ENCODE results near the gene ARHGAP40. TPM values are rescaled to one million over a fixed set of nuclear protein-coding genes. Genes with fewer than 3 reads are reported as not detected.

ARHGAP40 gene
- polyA plus RNA-seq, 2 donors, result 27.9 to 53.3 TPM

GRCh38 chr20:38628580-38629470 lies 27.2 kb downstream of the ARHGAP40 start:
- 77 to 83% methylated on average over 9 of the region's 9 CpGs for WGBS, 2 donors
- Histone ChIP-seq H3K27ac (ENCODE audit: low read depth in 2 of 2, low read length in 1 of 2) (no peak overlapping the region), H3K4me1 (ENCODE audit: control insufficient read depth in 2 of 2, insufficient read depth in 2 of 2, low read length in 1 of 2) (no peaks in the 10 kb centered on the region), H3K36me3 (ENCODE audit: control insufficient read depth in 2 of 2, insufficient read depth in 2 of 2, low read length in 1 of 2) (peaks cover 0 to 7% of the 10 kb centered on the region in 2 donors), H3K4me3 (ENCODE audit: low read depth in 1 of 2, low read length in 2 of 2) (no peak overlapping the region), H3K9me3 (ENCODE audit: control insufficient read depth in 2 of 2, insufficient read depth in 1 of 2, low read depth in 1 of 2, low read length in 1 of 2) (peaks cover 0 to 8% of the 10 kb centered on the region in 2 donors), H3K27me3 (ENCODE audit: control insufficient read depth in 1 of 2, insufficient read depth in 2 of 2, low read length in 2 of 2) (no peaks in the 10 kb centered on the region)

GRCh38 chr20:38629979-38630378 lies 28.4 kb downstream of the ARHGAP40 start:
- Histone ChIP-seq H3K27me3 (ENCODE audit: control insufficient read depth in 1 of 2, insufficient read depth in 2 of 2, low read length in 2 of 2) (no peaks in the 10 kb centered on the region), H3K4me1 (ENCODE audit: control insufficient read depth in 2 of 2, insufficient read depth in 2 of 2, low read length in 1 of 2) (no peaks in the 10 kb centered on the region), H3K9me3 (ENCODE audit: control insufficient read depth in 2 of 2, insufficient read depth in 1 of 2, low read depth in 1 of 2, low read length in 1 of 2) (peaks cover 0 to 5% of the 10 kb centered on the region in 2 donors), H3K27ac (ENCODE audit: low read depth in 2 of 2, low read length in 1 of 2) (no peak overlapping the region), H3K4me3 (ENCODE audit: low read depth in 1 of 2, low read length in 2 of 2) (no peak overlapping the region), H3K36me3 (ENCODE audit: control insufficient read depth in 2 of 2, insufficient read depth in 2 of 2, low read length in 1 of 2) (peaks cover 0 to 7% of the 10 kb centered on the region in 2 donors)
- WGBS, 2 donors, result 69 to 91% methylated on average over 1 of the region's 1 CpG

- Histone ChIP-seq H3K27me3 (ENCODE audit: control insufficient read depth in 1 of 2, insufficient read depth in 2 of 2, low read length in 2 of 2) (no peaks in the 10 kb centered on the region), H3K9me3 (ENCODE audit: control insufficient read depth in 2 of 2, insufficient read depth in 1 of 2, low read depth in 1 of 2, low read length in 1 of 2) (peaks cover 0 to 5% of the 10 kb centered on the region in 2 donors), H3K4me1 (ENCODE audit: control insufficient read depth in 2 of 2, insufficient read depth in 2 of 2, low read length in 1 of 2) (no peaks in the 10 kb centered on the region), H3K4me3 (ENCODE audit: low read depth in 1 of 2, low read length in 2 of 2) (no peak overlapping the region), H3K27ac (ENCODE audit: low read depth in 2 of 2, low read length in 1 of 2) (no peak overlapping the region), H3K36me3 (ENCODE audit: control insufficient read depth in 2 of 2, insufficient read depth in 2 of 2, low read length in 1 of 2) (peaks cover 0 to 7% of the 10 kb centered on the region in 2 donors)
- WGBS, 2 donors, result 71 to 80% methylated on average over 6 of the region's 6 CpGs
These were observed 29.1 kb downstream of the ARHGAP40 start for GRCh38 chr20:38630727-38631126.

GRCh38 chr20:38631155-38632022 lies 29.8 kb downstream of the ARHGAP40 start:
- Histone ChIP-seq H3K4me1 (ENCODE audit: control insufficient read depth in 2 of 2, insufficient read depth in 2 of 2, low read length in 1 of 2) (no peaks in the 10 kb centered on the region), H3K9me3 (ENCODE audit: control insufficient read depth in 2 of 2, insufficient read depth in 1 of 2, low read depth in 1 of 2, low read length in 1 of 2) (peaks cover 0 to 5% of the 10 kb centered on the region in 2 donors), H3K36me3 (ENCODE audit: control insufficient read depth in 2 of 2, insufficient read depth in 2 of 2, low read length in 1 of 2) (peaks cover 0 to 7% of the 10 kb centered on the region in 2 donors), H3K27ac (ENCODE audit: low read depth in 2 of 2, low read length in 1 of 2) (no peak overlapping the region), H3K4me3 (ENCODE audit: low read depth in 1 of 2, low read length in 2 of 2) (no peak overlapping the region), H3K27me3 (ENCODE audit: control insufficient read depth in 1 of 2, insufficient read depth in 2 of 2, low read length in 2 of 2) (no peaks in the 10 kb centered on the region)
- 55 to 62% methylated on average over 5 of the region's 5 CpGs for WGBS, 2 donors

- WGBS, 2 donors, result 34 to 39% methylated on average over 13 of the region's 13 CpGs
These were observed 32.0 kb downstream of the ARHGAP40 start for GRCh38 chr20:38633577-38634093.

GRCh38 chr20:38635721-38636288 lies 34.2 kb downstream of the ARHGAP40 start:
- 48 to 55% methylated on average over 3 of the region's 3 CpGs for WGBS, 2 donors
- H3K4me3 ChIP-seq (ENCODE audit: low read depth in 1 of 2, low read length in 2 of 2), result no peak overlapping the region
- no peaks in the 10 kb centered on the region for H3K36me3 ChIP-seq (ENCODE audit: control insufficient read depth in 2 of 2, insufficient read depth in 2 of 2, low read length in 1 of 2)
- no peak overlapping the region for H3K27ac ChIP-seq (ENCODE audit: low read depth in 2 of 2, low read length in 1 of 2)
- no peaks in the 10 kb centered on the region for H3K4me1 ChIP-seq (ENCODE audit: control insufficient read depth in 2 of 2, insufficient read depth in 2 of 2, low read length in 1 of 2)
- no peaks in the 10 kb centered on the region for H3K9me3 ChIP-seq (ENCODE audit: control insufficient read depth in 2 of 2, insufficient read depth in 1 of 2, low read depth in 1 of 2, low read length in 1 of 2)
- H3K27me3 ChIP-seq (ENCODE audit: control insufficient read depth in 1 of 2, insufficient read depth in 2 of 2, low read length in 2 of 2), result no peaks in the 10 kb centered on the region

More at GRCh38 chr20:38633577-38634093, 32.0 kb downstream of the ARHGAP40 start:
- Histone ChIP-seq H3K27ac (ENCODE audit: low read depth in 2 of 2, low read length in 1 of 2) (no peak overlapping the region), H3K27me3 (ENCODE audit: control insufficient read depth in 1 of 2, insufficient read depth in 2 of 2, low read length in 2 of 2) (no peaks in the 10 kb centered on the region), H3K4me1 (ENCODE audit: control insufficient read depth in 2 of 2, insufficient read depth in 2 of 2, low read length in 1 of 2) (no peaks in the 10 kb centered on the region), H3K9me3 (ENCODE audit: control insufficient read depth in 2 of 2, insufficient read depth in 1 of 2, low read depth in 1 of 2, low read length in 1 of 2) (no peaks in the 10 kb centered on the region), H3K36me3 (ENCODE audit: control insufficient read depth in 2 of 2, insufficient read depth in 2 of 2, low read length in 1 of 2) (peaks cover 0 to 3% of the 10 kb centered on the region in 2 donors), H3K4me3 (ENCODE audit: low read depth in 1 of 2, low read length in 2 of 2) (no peak overlapping the region)

GRCh38 chr20:38640521-38640920 lies 38.9 kb downstream of the ARHGAP40 start:
- Histone ChIP-seq H3K4me3 (ENCODE audit: low read depth in 1 of 2, low read length in 2 of 2) (no peak overlapping the region), H3K27me3 (ENCODE audit: control insufficient read depth in 1 of 2, insufficient read depth in 2 of 2, low read length in 2 of 2) (peaks cover 0 to 4% of the 10 kb centered on the region in 2 donors), H3K9me3 (ENCODE audit: control insufficient read depth in 2 of 2, insufficient read depth in 1 of 2, low read depth in 1 of 2, low read length in 1 of 2) (no peaks in the 10 kb centered on the region), H3K36me3 (ENCODE audit: control insufficient read depth in 2 of 2, insufficient read depth in 2 of 2, low read length in 1 of 2) (no peaks in the 10 kb centered on the region), H3K4me1 (ENCODE audit: control insufficient read depth in 2 of 2, insufficient read depth in 2 of 2, low read length in 1 of 2) (no peaks in the 10 kb centered on the region), H3K27ac (ENCODE audit: low read depth in 2 of 2, low read length in 1 of 2) (no peak overlapping the region)
- WGBS, 2 donors, result 38 to 49% methylated on average over 4 of the region's 4 CpGs

- H3K4me1 ChIP-seq (ENCODE audit: control insufficient read depth in 2 of 2, insufficient read depth in 2 of 2, low read length in 1 of 2), result peaks cover 0 to 3% of the 10 kb centered on the region in 2 donors
- H3K27me3 ChIP-seq (ENCODE audit: control insufficient read depth in 1 of 2, insufficient read depth in 2 of 2, low read length in 2 of 2), result peaks cover 0 to 4% of the 10 kb centered on the region in 2 donors
- no peaks in the 10 kb centered on the region for H3K9me3 ChIP-seq (ENCODE audit: control insufficient read depth in 2 of 2, insufficient read depth in 1 of 2, low read depth in 1 of 2, low read length in 1 of 2)
- no peaks in the 10 kb centered on the region for H3K36me3 ChIP-seq (ENCODE audit: control insufficient read depth in 2 of 2, insufficient read depth in 2 of 2, low read length in 1 of 2)
- no peak overlapping the region for H3K4me3 ChIP-seq (ENCODE audit: low read depth in 1 of 2, low read length in 2 of 2)
- no peak overlapping the region for H3K27ac ChIP-seq (ENCODE audit: low read depth in 2 of 2, low read length in 1 of 2)
- 78 to 89% methylated on average over 2 of the region's 2 CpGs for WGBS, 2 donors
These were observed 40.9 kb downstream of the ARHGAP40 start for GRCh38 chr20:38642498-38642897.

Data from esophagus (tissue), 2 donors.